Measurements from ENCODE around the gene DNAH17.

DNAH17 gene

DNA sequence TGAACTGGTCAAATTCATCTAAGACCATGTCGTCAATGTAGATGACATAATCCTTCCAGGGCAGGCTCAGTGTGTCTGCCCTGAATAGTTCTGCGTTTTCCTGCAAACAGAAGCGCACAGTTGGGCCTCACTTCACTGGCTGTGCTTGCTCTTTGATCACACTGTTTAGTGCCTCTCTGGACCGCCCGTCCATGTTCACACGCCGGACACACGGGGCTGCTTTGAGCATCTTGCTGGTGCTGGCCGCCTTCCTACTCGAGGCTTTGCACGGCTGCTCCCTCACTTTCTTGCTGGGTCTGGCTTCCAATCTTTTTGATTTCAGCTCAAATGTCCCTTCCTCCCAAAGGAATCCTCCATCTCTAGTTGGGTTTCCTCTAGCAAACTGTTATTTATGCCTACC is 37.4 kb downstream of the DNAH17 start:
- H3K9me3 ChIP-seq (ENCODE audit: severe bottlenecking) = no peaks in the 10 kb centered on the region
- H3K36me3 ChIP-seq = no peaks in the 10 kb centered on the region
- H3K4me3 ChIP-seq (ENCODE audit: low read depth, low read length) = no peak overlapping the region
- H3K27me3 ChIP-seq (ENCODE audit: insufficient read depth, low read depth, severe bottlenecking) = no peaks in the 10 kb centered on the region
- no peak for TF ChIP-seq CTCF (IDR thresholded peaks at IDR 0.05; ENCODE audit: low read depth, low read length)
- DNase-seq = no peak
- no peak overlapping the region for H3K27ac ChIP-seq

DNA sequence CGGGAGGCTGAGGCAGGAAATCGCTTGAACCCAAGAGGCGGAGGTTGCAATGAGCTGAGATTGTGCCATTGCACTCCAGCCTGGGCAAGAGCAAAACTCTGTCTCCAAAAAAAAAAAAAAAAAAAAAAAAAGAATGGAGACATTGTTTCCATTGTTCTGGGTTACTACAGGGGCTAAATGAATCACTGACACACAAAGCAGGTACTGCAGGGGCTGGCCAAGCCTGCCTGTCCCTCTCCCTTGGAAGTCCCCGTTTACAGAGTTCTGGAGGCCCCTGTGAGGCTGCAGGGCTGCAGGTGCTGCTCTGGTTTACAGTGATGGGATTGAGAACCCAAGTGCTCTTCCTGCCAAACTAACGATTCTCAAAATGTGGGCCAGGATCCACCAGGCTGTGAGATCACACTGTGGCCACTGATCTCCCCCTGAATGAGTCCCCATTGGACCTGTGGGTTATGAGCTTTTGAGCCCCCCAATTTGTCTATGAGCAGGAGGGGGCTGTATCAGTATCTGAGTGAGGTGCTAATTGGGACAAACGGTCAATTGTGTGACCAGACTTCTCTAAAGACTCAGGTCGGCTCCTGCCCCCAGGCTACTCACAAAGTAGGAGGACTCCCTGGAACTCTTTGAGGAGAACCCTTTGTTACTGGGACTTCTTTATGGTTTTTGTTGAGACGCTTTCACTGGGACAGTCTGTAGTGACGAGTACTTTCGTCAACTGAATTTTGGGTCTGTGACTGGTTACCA is 39.0 kb downstream of the DNAH17 start:
- Histone ChIP-seq H3K27ac (no peak overlapping the region), H3K27me3 (ENCODE audit: insufficient read depth, low read depth, severe bottlenecking) (no peaks in the 10 kb centered on the region), H3K4me3 (ENCODE audit: low read depth, low read length) (no peak overlapping the region), H3K36me3 (no peaks in the 10 kb centered on the region), H3K9me3 (ENCODE audit: severe bottlenecking) (no peaks in the 10 kb centered on the region)
- no peak for TF ChIP-seq CTCF (IDR thresholded peaks at IDR 0.05; ENCODE audit: low read depth, low read length)
- DNase-seq = no peak

DNA sequence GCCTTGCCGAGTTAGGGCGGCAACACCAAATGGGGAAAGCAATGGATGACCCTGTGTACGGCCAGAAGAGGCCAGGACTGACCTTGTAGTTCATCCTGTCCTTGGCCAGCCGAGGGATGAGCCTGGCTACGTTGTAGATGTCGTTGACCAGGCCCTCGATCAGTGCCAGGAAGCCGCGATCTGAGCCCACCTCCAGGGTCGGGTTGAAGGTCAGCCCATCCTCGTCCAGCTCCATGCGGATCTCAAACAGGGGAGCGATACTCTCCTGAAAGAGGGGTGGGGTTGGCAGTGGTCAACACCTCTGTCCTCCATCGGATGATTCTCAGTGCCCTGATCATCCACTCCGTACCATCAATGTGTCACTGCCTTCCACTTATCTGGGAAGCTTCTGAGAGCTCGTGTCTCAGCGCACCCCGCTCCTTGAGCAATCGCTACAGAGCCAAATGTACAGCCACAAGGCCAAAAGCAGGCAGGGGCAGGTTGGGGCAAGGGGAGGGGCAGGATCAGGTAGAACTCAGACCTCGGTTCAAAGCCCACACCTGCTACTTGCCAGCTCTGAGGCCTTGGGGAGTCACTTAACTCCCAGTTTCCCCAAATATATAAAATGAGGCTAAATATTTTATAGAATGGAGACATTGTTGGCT is 39.9 kb downstream of the DNAH17 start:
- TF ChIP-seq CTCF (IDR thresholded peaks at IDR 0.05; ENCODE audit: low read depth, low read length) = no peak
- Histone ChIP-seq H3K36me3 (no peaks in the 10 kb centered on the region), H3K9me3 (ENCODE audit: severe bottlenecking) (no peaks in the 10 kb centered on the region), H3K27me3 (ENCODE audit: insufficient read depth, low read depth, severe bottlenecking) (no peaks in the 10 kb centered on the region), H3K27ac (no peak overlapping the region), H3K4me3 (ENCODE audit: low read depth, low read length) (no peak overlapping the region)
- DNase-seq = no peak

GRCh38 chr17:78535273-78536197 is 41.7 kb downstream of the DNAH17 start:
- no peaks in the 10 kb centered on the region for H3K9me3 ChIP-seq (ENCODE audit: severe bottlenecking)
- H3K27ac ChIP-seq = no peak overlapping the region
- H3K27me3 ChIP-seq (ENCODE audit: insufficient read depth, low read depth, severe bottlenecking) = no peaks in the 10 kb centered on the region
- no peaks in the 10 kb centered on the region for H3K36me3 ChIP-seq
- no peak for TF ChIP-seq CTCF (IDR thresholded peaks at IDR 0.05; ENCODE audit: low read depth, low read length)
- DNase-seq = no peak
- H3K4me3 ChIP-seq (ENCODE audit: low read depth, low read length) = no peak overlapping the region

- Histone ChIP-seq H3K9me3 (ENCODE audit: severe bottlenecking) (no peaks in the 10 kb centered on the region), H3K27me3 (ENCODE audit: insufficient read depth, low read depth, severe bottlenecking) (no peaks in the 10 kb centered on the region), H3K4me3 (ENCODE audit: low read depth, low read length) (no peak overlapping the region), H3K36me3 (no peaks in the 10 kb centered on the region), H3K27ac (no peak overlapping the region)
- TF ChIP-seq CTCF (IDR thresholded peaks at IDR 0.05; ENCODE audit: low read depth, low read length) = no peak
- DNase-seq = no peak
Measured at GRCh38 chr17:78534492-78535272, 42.5 kb downstream of the DNAH17 start.

Data from WERI-Rb-1 (cell line).